HG03045 (cell line): ENCODE measurements around the gene DOCK4.

Experiments used
- ATAC-seq: cut with Tn5 transposase; IDR thresholded peaks from one replicate; pipeline ENCODE4 v1.9.1; 2021; ENCODE audit warnings: mild to moderate bottlenecking, moderate library complexity; ENCODE audit not compliant: unreplicated experiment

DOCK4 gene

GRCh38 chr7:112162142-112162766, 43.9 kb downstream of the DOCK4 start:
- no peak for ATAC-seq

GRCh38 chr7:112161253-112162141, 44.7 kb downstream of the DOCK4 start:
- no peak for ATAC-seq

GRCh38 chr7:112160771-112161150, 45.4 kb downstream of the DOCK4 start:
- ATAC-seq: no peak

GRCh38 chr7:112160130-112160770, 45.9 kb downstream of the DOCK4 start:
- ATAC-seq: no peak

GRCh38 chr7:112159351-112159750, 46.8 kb downstream of the DOCK4 start:
- ATAC-seq: no peak

GRCh38 chr7:112157072-112157471, 49.1 kb downstream of the DOCK4 start:
- no peak for ATAC-seq

GRCh38 chr7:112156412-112156811, 49.8 kb downstream of the DOCK4 start:
- ATAC-seq: no peak

- ATAC-seq: no peak
These were observed 51.5 kb downstream of the DOCK4 start for GRCh38 chr7:112154690-112155089.

GRCh38 chr7:112152186-112152585, 54.0 kb downstream of the DOCK4 start:
- no peak for ATAC-seq

GRCh38 chr7:112150823-112151641, 55.2 kb downstream of the DOCK4 start:
- ATAC-seq: no peak

- no peak for ATAC-seq
These were observed 56.5 kb downstream of the DOCK4 start for GRCh38 chr7:112149734-112150133.

- ATAC-seq: no peak
These were observed 58.3 kb downstream of the DOCK4 start for GRCh38 chr7:112147793-112148361.

GRCh38 chr7:112145206-112145605, 61.0 kb downstream of the DOCK4 start:
- ATAC-seq: no peak

GRCh38 chr7:112144284-112145059, 61.7 kb downstream of the DOCK4 start:
- no peak for ATAC-seq

- no peak for ATAC-seq
These were observed 62.6 kb downstream of the DOCK4 start for GRCh38 chr7:112143582-112143981.

GRCh38 chr7:112143136-112143535, 63.1 kb downstream of the DOCK4 start:
- no peak for ATAC-seq

- no peak for ATAC-seq
These were observed 65.6 kb downstream of the DOCK4 start for GRCh38 chr7:112140600-112140999.

GRCh38 chr7:112138938-112139337, 67.3 kb downstream of the DOCK4 start:
- no peak for ATAC-seq

GRCh38 chr7:112138325-112138852, 67.8 kb downstream of the DOCK4 start:
- no peak for ATAC-seq
